NCI-H82 (cell line): ENCODE measurements around the gene CNTN4.

Source experiments
- DNase-seq: peaks from one replicate; lab custom pipeline; 2025; lab: John Stamatoyannopoulos, UW

CNTN4 gene

GRCh38 chr3:2266606-2267005 lies 167.9 kb downstream of the CNTN4 start:
- no peak for DNase-seq

- peak; percentile 75 for DNase-seq
These were observed 170.1 kb downstream of the CNTN4 start for GRCh38 chr3:2268779-2269178.

- no peak for DNase-seq
These were observed 175.9 kb downstream of the CNTN4 start for GRCh38 chr3:2274526-2274925.

GRCh38 chr3:2283818-2284217 lies 185.2 kb downstream of the CNTN4 start:
- DNase-seq, result no peak

GRCh38 chr3:2300938-2301337 lies 202.3 kb downstream of the CNTN4 start:
- DNase-seq, result peak; percentile 45

- DNase-seq, result no peak
These were observed 202.7 kb downstream of the CNTN4 start for GRCh38 chr3:2301361-2301760.

GRCh38 chr3:2303566-2303965 lies 204.9 kb downstream of the CNTN4 start:
- no peak for DNase-seq

GRCh38 chr3:2311022-2311421 lies 212.4 kb downstream of the CNTN4 start:
- DNase-seq, result no peak

- DNase-seq, result no peak
These were observed 218.9 kb downstream of the CNTN4 start for GRCh38 chr3:2317521-2317920.

GRCh38 chr3:2334921-2335320 lies 236.3 kb downstream of the CNTN4 start:
- DNase-seq, result no peak

GRCh38 chr3:2343031-2343682 lies 244.5 kb downstream of the CNTN4 start:
- DNase-seq, result no peak

GRCh38 chr3:2352134-2352762 lies 253.6 kb downstream of the CNTN4 start:
- DNase-seq, result no peak

- peak; percentile 34 for DNase-seq
These were observed 256.0 kb downstream of the CNTN4 start for GRCh38 chr3:2354702-2355101.

GRCh38 chr3:2356298-2356950 lies 257.8 kb downstream of the CNTN4 start:
- no peak for DNase-seq

- DNase-seq, result no peak
These were observed 262.1 kb downstream of the CNTN4 start for GRCh38 chr3:2360815-2361214.

GRCh38 chr3:2362122-2362521 lies 263.5 kb downstream of the CNTN4 start:
- no peak for DNase-seq

GRCh38 chr3:2363854-2364253 lies 265.2 kb downstream of the CNTN4 start:
- DNase-seq, result no peak

GRCh38 chr3:2370317-2370716 lies 271.7 kb downstream of the CNTN4 start:
- no peak for DNase-seq

- no peak for DNase-seq
These were observed 273.6 kb downstream of the CNTN4 start for GRCh38 chr3:2372306-2372705.

GRCh38 chr3:2375376-2375775 lies 276.7 kb downstream of the CNTN4 start:
- no peak for DNase-seq

GRCh38 chr3:2377281-2377680 lies 278.6 kb downstream of the CNTN4 start:
- DNase-seq, result no peak

GRCh38 chr3:2390926-2391532 lies 292.4 kb downstream of the CNTN4 start:
- DNase-seq, result no peak

GRCh38 chr3:2391896-2392295 lies 293.2 kb downstream of the CNTN4 start:
- no peak for DNase-seq
